Adrenal gland (tissue), 5 donors: Measurements from ENCODE around the gene RIPOR2.

Experiments used
- CTCF ChIP-seq, 6 experiments: fragments of 450-650 bp in 4 of 6; fragments of 200-600 bp in 2 of 6; sonication (generic) in 1 of 6; IDR thresholded peaks; 1 replicate in 5 of 6; 2 replicates in 1 of 6; pipeline versions ENCODE4 v1.5.1 to v1.8.0; 2016 to 2021; ENCODE audit warnings: antibody characterized with exemption in 6 of 6, mild to moderate bottlenecking in 2 of 6, moderate library complexity in 1 of 6
- POLR2A ChIP-seq, 2 donors: fragments of 450-650 bp; IDR thresholded peaks; one replicate each; pipeline ENCODE4 v1.6.1; 2017; ENCODE audit warnings: antibody characterized with exemption in 2 of 2, mild to moderate bottlenecking in 2 of 2, moderate library complexity in 1 of 2
- donor health status: DM: no; HTN: no; CAD: no.

GRCh38 chr6:24868765-24869164, 67.0 kb downstream of the RIPOR2 start:
- TF ChIP-seq CTCF (IDR thresholded peaks at IDR 0.05) (no peak), POLR2A (IDR thresholded peaks at IDR 0.05) (no peak)
